Activated CD4-positive, alpha-beta T cell treated with anti-CD3 and anti-CD28 coated beads, Interleukin-2, amount 50 U/mL, for 1 hour (primary cell): Measurements from ENCODE around the gene MBOAT2.

ENCODE experiments used
- DNase-seq: peaks from one replicate; pipeline ENCODE4 v3.0.0-alpha.2; 2020

MBOAT2 gene

GRCh38 chr2:8851811-8852560 is 151.5 kb downstream of the MBOAT2 start:
- DNase-seq, result no peak

GRCh38 chr2:8850845-8851487 is 152.5 kb downstream of the MBOAT2 start:
- no peak for DNase-seq

DNA sequence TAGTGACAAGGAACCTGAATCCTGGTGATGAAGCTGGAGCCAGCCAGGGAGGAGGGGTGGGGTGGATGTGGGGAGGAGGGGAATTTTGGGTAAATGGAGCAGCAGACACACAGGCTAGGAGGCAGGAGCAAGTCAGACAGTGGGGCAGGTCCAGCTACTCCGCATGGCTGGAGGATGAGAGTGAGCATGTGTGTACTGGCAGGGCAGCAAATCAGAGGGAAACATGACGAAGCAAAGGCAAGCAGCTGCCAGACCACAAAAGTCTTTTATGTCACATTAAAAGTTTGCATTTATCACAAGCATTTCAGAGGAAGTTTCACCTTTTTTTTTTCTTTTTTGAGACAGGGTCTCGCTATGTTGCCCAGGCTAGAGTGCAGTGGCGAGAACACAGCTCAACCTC is 154.2 kb downstream of the MBOAT2 start:
- no peak for DNase-seq

DNA sequence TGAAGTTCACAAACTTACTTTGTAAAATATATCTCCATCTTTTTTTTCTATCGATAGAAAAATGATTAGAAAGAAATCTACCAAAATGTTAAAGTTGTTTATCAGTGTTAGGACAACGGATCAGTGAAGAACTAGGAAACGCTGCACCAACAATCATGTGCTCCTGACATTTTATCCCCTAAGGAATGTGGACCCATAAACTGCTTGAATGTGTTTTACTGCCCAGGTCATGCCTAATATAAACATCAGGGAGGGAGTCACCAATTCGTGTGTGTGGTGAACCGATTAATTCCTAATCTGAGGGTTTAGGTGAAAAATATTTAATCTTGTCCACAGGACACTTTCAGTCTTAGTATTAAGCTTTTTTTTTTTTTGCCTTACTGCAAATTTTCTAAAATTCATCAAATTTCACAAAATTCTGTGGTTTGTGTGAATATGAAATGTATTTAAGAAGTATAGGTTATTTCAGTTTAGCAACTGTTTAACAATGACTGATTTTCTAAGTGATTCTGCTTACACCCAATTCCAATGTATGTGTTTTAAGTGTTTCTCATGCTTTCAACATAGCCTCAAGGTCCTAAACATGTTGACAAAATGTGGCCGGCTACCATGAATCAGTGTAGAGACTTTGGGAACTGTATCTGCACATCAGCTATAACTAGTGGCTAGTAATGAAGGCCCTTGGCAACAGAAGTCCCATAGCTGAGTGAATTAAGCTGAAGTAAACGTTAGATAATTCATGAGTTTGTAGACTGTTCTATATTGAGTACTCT is 155.0 kb downstream of the MBOAT2 start:
- no peak for DNase-seq

- DNase-seq, result no peak
Measured at GRCh38 chr2:8847400-8847799, 156.1 kb downstream of the MBOAT2 start.

- DNase-seq, result no peak
Measured at GRCh38 chr2:8841932-8842331, 161.6 kb downstream of the MBOAT2 start.

DNA sequence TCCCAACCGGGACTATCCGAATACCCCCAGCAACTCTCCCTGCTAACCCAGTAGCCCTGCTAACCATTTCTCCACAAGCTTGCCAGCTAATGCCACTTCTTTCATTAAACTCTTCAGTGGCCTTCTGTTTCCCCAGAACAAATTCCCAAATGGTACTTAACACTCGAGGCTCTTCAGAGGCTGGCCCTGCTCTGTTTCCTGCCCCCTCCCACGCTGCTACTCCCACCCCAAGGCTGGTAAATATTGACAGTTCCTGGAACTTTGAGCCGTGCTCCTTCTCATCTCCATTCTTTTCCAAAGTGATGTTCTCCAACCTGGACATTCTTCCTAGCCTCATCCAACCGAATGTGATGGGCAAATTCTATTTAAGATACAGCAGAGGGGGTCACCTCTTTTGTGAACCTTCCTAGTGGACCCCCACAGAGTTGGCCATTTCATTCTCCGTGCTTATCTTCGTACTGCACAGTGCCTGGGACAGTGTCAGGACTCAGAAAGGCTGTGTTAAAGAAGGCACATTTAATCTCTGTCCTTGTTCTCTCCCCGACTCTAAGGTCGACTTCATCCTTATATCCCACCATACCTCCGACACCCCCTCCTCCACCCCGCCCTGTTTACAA is 162.9 kb downstream of the MBOAT2 start:
- DNase-seq, result no peak

DNA sequence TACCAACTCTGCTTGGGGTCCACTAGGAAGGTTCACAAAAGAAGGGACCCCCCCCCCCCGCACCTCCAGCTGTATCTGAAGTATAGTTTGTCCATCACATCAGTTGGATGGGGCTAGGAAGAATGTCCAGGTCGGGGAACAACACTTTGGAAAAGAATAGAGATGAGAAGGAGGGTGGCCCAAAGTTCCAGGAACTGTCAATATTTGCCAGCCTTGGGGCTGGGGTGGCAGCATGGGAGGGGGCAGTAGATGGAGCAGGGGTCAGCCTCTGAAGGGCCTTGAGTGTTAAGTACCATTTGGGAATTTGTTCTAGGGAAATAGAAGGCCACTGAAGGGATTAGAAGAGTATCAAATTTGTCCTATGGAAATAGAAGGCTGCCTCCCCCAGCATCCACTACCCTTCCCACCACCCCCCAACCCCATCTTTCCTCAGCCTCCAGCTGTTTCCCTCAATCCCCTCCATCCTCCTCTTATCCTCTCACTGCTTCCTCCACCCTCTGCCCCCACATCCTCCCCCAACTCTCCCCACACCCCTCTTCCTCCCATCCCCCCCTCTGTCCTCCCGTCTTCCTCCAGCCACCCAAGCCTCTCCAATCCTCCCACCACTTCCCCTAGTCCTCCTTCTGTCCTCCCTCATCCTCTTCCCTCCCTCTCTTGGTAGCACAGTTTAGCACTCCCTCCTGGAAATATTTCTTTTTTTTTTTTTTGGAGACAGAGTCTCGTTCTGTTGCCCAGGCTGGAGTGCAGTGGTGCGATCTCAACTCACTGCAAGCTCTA is 164.1 kb downstream of the MBOAT2 start:
- DNase-seq, result no peak

- no peak for DNase-seq
Measured at GRCh38 chr2:8837795-8838140, 165.7 kb downstream of the MBOAT2 start.

GRCh38 chr2:8836971-8837794 is 166.3 kb downstream of the MBOAT2 start, which contains the start of gene KIDINS220:
TSS of gene KIDINS220 (minus strand) at chr2:8837613. CDS start at chr2:8827093, 10,520 bp downstream.
- peak; percentile 82 for DNase-seq

GRCh38 chr2:8835279-8835678 is 168.2 kb downstream of the MBOAT2 start:
- no peak for DNase-seq

DNA sequence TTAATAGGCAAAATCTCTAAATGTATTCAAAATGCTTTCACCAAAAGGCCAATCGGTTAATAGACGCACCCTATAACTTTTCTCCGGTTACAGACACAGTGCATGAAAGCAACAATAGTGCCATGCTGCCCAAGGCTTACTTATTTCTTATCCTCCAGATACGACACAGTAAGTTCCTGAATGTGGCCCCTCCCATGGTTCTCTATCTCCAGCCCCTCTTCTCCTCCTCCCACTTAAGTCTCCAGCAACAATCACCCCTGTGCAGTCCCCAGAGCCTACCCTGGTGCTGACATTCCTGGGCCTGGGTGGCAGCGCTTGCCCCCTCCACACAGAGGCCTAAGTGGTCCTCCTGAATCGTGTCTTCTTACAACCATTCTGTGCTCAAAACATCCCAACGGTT is 169.6 kb downstream of the MBOAT2 start:
- no peak for DNase-seq

- no peak for DNase-seq
Measured at GRCh38 chr2:8831516-8831915, 172.0 kb downstream of the MBOAT2 start.

DNA sequence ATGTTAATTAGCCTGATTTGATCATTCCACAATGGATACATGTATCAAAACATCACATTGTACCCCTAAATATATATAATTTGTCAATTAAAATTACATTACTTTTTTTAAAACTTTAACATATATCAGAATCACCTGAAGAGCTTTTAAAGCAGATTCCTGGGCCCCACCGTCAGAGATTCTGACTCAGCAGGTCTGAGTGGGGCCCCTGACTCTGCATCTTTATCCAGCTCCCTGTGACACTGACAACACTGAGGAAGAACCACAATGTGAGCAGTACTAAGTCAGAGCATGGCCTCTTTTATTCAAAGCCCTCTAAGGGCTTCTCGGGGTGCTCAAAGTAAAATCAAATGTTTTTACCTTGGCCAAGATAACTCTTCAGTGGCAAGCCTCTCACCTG is 175.8 kb downstream of the MBOAT2 start:
- DNase-seq, result no peak

DNA sequence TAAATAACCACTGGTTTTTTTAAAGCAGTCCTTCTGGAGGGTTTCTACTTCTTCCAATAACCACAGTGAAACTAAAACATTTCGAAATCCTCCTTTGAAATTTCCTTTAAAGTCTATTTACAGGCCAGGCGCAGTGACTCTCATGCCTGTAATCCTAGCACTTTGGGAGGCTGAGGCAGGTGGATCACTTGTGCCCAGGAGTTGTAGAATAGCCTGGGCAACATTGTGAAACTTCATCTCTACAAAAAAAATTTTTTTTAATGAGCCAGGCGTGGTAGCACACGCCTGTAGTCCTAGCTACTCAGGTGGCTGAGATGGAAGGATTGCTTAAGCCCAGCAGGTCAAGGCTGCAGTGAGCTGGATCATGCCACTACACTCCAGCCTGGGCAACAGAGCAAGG is 181.3 kb downstream of the MBOAT2 start:
- no peak for DNase-seq

DNA sequence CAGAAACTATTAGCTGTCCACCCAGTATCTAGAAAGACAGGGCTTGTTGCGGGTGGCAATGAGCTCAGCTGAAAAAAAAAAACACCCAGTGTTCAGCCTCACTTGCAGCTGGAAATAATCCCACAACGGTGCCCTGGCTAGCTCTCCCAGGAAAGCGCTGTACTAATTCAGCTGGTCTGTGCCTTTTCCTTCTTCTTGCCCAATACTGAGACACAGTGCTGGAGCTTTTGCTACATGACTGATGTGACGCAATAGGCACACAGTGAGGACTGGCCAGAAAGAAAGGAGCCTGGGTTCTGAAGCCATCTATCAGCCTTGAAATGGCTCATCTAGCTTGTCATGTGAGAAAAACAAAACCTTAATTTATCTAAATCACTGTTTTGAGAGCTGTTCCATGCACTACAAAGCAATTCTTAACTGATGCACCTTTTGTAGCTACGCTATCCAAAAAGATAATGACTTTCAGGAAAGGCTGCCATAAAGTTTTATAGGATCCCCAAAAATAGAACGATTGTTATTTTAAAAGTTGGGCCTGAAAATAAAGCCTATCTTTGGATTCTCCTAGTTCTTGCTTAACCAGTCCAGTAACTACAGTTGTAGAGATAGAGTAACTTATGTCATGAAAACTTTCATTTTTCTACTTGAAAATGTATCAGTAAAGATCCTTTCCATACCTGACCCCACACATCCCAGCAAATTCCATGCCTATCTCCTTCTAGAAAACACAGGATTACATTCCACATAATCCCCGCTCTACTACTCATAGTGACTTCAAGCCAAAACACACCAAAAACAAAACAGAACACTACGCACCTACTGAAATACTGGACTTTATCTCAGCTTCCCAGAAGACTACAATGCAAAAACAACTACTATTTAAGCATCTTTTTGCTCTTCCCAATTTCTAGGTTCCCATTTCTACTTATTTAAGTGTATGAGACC is 181.9 kb downstream of the MBOAT2 start:
- no peak for DNase-seq

DNA sequence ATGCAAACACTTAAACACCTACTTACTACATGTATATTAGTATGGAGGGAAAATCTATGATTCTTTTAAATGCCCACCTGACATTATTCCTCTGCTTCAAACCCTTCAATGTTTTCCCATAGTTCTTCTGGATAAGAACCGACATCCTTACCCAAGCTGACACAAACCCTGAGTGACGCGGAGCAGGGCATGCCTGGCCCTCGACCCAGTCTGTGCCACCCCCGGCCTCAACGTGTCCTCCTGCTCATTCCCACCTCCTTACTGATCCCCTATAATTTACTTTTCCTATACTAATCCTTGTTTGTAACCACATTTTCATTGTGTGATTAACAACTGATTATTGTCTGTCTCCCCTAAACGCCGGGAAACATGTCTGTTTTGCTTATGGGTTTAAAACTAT is 183.5 kb downstream of the MBOAT2 start:
- no peak for DNase-seq

- no peak for DNase-seq
Measured at GRCh38 chr2:8819194-8819593, 184.3 kb downstream of the MBOAT2 start.

DNA sequence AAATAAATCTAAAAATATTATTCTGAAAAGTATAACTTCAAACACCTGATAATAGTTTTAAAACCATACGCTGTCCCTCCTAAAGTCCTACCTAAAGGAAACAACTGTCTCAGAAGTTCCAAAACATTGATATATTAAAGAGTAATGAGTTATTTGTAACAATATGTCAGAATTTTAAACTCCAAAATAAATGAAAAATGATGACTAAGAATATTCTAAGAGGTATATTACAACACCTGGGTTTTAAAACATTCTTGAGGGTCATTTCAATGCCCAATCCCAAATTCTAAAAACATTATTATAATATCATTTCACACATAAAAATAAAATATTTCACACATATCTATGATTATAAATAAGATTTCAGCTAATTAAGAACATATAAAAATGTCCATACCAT is 186.3 kb downstream of the MBOAT2 start:
- DNase-seq, result no peak

GRCh38 chr2:8806885-8807704 is 196.4 kb downstream of the MBOAT2 start:
- no peak for DNase-seq
